GM11168 (cell line): ENCODE data around the gene PIGT.

Source experiments
- in situ Hi-C: fragments of 300-500 bp; cut with MboI; formaldehyde crosslinking; loops from one replicate; pipeline ENCODE4 v1.12.0; 2022; ENCODE audit warnings: low sequenced_read_pairs; ENCODE audit not compliant: unreplicated experiment

PIGT gene

DNA sequence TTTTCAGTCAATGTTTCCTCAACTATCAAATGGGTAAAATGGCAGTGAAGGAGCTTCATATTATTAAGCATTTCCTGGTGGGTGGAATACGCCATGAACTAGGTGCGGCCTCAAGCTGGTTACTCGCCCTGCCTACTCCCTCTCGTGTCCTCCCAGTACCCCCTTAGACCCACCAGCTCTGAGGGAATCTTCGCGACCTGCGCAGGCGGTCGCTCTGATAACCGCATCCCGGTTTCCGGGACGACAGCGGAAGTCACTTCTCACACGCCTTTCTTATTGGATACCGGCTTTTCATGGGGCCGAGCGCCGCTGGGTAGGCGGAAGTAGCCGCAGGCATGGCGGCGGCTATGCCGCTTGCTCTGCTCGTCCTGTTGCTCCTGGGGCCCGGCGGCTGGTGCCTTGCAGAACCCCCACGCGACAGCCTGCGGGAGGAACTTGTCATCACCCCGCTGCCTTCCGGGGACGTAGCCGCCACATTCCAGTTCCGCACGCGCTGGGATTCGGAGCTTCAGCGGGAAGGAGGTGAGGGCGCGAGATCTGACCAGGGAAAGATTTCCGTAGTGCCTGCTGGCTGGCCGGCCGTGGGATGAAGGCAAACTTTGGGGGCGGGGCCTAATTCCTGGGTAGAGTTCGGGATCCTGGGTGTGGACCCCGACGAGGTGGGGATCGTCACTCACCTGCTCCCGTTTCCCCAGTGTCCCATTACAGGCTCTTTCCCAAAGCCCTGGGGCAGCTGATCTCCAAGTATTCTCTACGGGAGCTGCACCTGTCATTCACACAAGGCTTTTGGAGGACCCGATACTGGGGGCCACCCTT is at the start of gene PIGT:
Gene PIGT, plus strand, starts transcription at position 320 of the 816 bp plus-strand sequence. Its CDS starts 16 bp downstream, at position 336.
- in situ Hi-C loops: no loop called here

DNA sequence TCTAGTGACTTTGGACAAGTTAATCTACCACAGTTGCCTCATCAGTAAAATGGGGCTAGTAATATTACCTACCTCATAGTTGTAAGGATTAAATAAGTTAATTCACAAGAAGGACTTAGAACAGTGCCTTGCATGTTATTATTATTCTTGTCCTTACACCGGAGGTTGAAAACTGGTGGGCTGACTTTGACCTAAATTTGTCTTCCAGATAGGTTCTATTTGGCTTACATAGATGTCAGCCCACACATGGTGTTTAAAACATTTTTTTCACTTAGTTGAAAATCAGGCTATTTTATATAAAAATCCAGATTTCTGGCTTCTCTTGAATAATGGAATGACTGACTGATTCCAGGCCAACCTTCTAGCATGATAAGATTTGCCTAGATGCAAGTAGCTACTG is 49.7 kb upstream of the PIGT start:
- in situ Hi-C loops: loop anchor here (25.0 kb wide), 1 partner anchor 396 kb away; no protein-coding TSS in a partner anchor

DNA sequence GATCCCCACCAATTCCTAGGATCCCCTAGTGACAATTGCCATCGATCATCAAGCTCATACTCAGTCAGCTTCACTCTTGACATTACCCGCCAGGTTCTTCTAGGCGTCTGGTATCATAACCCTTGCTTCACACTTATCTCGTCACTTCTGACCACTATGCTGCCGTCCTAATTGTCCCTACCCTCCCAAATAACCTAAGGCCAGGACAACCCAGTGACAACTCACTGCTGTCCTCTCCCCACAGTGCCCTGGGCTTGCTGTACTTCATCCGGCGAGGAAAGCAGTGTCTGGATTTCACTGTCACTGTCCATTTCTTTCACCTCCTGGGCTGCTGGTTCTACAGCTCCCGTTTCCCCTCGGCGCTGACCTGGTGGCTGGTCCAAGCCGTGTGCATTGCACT is 49.3 kb upstream of the PIGT start:
- in situ Hi-C loops: loop anchor here (25.0 kb wide), 1 partner anchor 396 kb away; no protein-coding TSS in a partner anchor

DNA sequence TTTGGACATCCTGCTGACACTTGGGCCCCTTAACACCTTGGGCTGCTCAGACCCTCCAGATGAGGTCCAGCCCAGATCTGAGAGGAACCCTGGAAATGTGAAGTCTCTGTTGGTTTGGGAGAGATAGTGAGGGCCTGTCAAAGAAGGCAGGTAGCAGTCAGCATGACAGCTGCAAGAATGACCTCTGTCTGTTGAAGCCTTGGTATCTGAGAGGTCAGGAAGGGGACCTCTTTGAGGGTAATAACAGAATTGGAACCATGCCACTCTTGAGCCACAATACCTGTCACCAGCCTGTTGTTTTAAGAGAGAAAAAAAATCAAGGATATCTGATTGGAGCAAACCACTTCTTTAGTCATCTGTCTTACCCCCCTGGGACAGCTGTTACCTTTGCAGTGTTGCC is 48.8 kb upstream of the PIGT start:
- in situ Hi-C loops: loop anchor here (25.0 kb wide), 1 partner anchor 395 kb away; no protein-coding TSS in a partner anchor

DNA sequence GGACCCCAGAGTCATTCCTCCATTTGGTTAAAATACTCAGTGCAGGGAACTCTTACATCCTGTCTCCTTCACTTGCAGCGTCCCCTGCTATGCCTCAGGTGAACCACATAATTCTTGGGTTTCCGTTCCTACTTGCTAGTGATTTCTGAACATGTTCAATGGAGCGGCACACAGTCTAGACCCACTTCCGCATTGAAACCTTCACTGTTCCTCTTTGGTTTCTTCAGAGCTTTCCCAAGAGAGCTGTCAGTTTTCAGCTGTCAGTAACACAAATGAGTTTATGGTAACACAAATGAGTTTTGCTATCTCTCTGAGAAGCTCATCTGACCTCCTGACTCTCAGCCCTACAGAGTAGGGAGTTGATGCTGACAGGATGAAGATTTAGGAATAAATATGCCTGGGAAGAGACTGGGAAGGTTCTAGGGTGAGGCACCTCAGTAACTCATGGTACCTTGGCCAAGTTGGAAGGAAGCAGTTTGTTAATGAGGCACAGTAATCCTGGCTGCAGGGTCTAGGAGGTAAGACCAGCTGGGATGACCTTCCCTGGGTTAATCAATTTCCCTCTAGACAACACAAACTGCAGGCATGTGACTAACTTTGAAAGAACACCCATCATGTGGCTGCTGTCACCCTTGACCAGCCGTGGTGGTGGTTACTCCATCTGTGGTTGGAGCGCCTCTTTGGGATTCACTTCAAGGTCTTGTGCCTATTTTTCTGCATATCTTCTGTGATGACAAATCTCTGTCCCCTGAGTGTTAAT is 47.5 kb upstream of the PIGT start:
- in situ Hi-C loops: loop anchor here (25.0 kb wide), 1 partner anchor 394 kb away; no protein-coding TSS in a partner anchor

DNA sequence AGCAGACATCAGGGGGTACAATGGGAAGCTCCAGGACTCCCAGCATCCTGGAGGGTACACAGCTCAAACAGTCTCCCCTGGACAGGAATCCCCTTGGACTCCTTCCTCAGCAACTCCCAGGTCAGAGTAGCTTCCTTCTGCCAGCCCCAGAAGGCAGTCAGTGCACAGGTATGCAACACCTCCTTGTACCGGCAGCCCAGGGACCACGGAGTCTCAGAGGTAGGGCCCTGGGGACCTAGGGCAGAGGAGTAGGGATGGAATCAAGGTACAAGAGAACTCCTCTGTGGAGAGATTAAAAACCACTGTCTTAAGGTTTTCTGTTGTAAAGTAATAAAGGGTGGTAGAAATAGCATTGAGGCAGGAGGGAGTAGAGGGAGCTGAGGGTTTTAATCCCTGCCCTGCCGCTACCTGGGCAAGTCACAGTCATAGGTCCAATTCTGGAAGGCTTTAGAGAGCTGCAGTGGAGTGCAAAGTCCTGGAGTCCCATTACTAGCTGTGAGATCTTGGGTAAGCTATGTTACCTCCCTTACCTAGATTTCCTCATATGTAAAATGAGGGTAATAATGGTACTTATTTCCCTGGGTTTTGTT is 45.3 kb upstream of the PIGT start:
- in situ Hi-C loops: loop anchor here (5.0 to 25.0 kb wide), 2 partner anchors 62 to 392 kb away; no protein-coding TSS in a partner anchor

DNA sequence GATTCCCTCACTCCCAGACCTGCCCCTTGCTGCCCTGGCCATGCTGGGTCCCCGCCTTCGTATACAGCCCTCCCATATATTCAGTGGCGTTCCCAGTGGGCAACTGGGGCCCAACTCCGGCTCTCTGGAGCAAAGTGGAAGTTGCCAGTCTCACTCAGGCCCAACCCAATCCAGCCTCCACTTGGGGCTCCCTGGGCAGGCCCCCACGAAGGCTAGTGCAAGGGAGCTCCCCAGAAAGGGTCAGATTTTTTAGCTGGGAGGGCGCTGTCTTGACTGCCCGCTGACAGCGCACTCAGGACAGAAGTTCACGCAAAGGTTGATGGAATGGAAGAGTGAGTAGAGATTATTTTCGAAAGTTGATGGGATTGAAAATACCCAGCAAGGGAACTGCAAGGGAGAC is 43.7 kb upstream of the PIGT start:
- in situ Hi-C loops: loop anchor here (5.0 to 25.0 kb wide), 2 partner anchors 60 to 390 kb away; no protein-coding TSS in a partner anchor

DNA sequence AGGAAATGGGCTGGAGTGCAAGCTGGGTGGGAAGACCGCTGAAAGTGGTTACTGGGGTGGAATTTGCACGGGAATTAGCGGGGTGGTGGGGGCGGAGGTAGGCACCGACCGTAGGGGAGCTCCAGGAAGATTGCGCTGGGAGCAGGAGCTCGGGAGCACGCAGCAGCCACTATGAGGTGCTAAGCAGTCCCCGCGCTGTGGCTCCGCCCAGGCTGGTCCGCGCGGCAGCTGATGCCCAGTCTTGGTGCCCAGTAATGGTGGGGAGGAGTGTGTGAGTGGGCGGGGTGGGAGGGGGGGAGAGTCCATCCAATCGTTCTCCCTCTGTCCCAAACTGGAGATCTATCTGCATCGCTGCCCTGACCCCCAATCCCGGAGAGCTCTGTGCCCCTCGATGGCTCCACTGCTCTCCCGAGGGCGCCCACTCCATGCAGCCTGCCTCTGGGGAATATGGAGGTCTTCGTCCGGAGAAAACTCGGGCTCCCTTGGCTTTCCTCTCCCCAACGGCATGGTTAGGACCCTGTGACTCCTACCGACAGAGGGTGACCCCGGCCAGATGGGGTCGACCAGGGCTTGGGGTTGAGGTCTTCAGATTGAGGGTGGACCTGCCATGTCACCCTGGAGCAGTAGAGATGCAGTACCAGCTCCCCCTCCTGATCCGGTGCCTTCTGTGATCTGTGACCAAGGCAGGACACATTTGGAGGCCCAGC is 43.1 kb upstream of the PIGT start:
- in situ Hi-C loops: loop anchor here (5.0 to 25.0 kb wide), 2 partner anchors 60 to 390 kb away; no protein-coding TSS in a partner anchor

DNA sequence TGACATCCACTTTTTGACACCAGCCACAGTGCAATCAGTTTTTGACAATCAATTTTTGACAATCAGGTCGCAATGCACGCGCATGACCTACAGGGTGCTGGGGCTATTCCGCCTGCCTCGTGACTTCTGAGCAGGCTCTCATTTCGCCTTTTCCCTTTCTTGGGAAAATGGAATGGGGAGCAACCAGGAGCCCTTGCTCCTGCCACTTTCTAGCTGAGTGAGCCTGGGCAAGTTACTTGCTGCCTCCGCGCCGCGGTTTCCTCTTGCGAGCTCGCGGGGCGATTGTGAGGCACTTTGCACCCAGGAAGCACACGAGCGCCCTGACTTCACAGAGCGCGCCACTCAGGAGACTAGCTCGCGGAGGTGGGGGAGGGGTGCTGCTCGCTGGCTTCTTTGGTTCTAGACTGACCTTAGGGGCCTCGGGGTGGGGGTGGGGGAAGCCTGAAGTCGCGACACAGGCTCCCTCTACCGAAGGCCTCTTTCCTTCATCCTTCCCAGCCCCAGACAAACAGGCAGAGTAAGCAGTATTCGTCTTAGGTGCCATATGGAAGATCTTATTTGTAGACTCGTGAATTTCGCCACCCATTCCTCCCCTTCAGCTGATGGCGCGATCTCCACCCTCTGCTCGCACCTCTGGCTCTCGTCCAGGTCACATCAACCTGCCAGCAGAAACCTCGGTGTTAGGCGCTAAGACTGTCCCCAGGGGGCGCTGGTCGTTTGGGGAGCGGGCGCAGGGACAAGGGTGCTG is 42.4 kb upstream of the PIGT start:
- in situ Hi-C loops: loop anchor here (5.0 to 25.0 kb wide), 2 partner anchors 59 to 389 kb away; no protein-coding TSS in a partner anchor

DNA sequence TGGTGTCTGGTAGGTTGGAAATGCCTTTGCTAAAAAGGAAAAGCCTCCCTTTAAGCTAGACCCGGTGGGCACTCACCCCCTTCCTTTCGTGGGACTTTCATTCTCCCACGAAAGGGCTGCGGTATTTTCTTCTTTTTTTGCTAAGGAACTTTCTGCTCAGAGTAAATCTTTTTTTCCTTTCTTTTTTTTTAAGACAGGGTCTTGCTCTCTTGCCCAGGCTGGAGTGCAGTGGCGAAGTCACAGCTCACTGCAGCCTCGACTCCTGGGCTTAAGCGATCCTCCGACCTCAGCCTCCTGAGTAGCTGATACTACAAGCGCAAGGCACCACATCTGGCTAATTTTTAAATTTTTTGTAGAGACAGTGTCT is 41.9 kb upstream of the PIGT start:
- in situ Hi-C loops: loop anchor here (5.0 to 25.0 kb wide), 2 partner anchors 58 to 388 kb away; no protein-coding TSS in a partner anchor

DNA sequence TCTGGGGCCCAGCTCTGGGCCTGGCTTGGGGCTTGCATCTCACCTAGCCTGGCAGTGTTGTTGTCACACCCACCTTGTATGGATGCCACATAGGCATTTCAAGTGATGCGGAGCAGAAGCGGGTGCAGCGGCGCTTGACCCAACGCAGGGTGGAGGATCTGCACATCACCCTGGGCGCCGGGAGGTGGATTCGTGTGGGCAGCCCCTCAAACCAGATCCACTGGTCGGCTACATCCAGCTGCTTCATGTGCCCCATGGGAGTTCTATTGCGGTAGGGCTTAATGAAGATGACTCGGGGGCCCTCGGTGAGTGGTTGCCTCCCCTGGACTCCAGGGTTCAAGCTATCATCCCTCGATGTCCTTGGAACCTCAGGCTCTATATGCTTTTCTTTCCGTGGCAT is 41.0 kb upstream of the PIGT start:
- in situ Hi-C loops: loop anchor here (5.0 to 25.0 kb wide), 2 partner anchors 57 to 387 kb away; no protein-coding TSS in a partner anchor

DNA sequence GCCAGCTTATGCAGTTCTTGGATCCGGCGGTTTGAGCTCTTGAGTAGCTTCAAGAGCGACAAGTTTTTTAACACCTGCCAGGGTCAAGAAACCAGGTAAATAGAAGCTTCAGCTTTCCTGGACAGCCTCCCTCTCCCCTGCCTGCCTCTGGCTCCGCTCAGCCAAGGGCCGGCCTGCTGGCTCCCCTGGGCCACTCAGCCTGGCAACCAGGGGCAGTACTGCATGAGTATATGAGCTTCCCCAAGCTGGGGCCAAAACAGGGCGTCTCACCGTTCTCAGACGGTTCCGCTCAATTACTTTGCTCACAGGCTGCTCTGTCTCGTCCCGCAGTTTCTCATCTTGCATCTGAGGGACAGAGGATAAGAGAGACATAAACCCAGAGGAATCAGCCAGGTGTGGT is 38.7 kb upstream of the PIGT start:
- in situ Hi-C loops: no loop called here

DNA sequence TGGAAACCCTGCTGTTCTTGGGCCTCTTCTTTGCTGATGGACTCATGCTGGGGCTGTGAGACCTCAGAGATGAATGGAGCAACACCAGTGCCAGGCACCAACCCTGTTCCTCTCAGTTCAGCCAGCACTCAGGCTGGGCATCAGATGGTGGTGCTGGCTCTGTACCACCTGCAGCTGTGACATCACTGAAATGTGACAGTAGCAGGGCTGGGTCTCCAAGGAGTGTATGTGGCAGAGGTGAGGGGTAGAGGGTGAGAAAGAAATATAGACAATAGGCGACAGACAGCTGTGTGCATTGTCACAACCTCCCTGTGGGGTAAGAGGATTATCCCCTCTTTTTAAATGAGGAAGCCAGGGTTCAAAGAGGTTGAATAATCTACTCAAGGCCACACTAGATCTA is 37.8 kb upstream of the PIGT start, which contains the start of gene TP53TG5:
Gene TP53TG5, minus strand, starts transcription at position 135 of the 400 bp plus-strand sequence. Its CDS starts 89 bp downstream, at position 46.
- in situ Hi-C loops: no loop called here

DNA sequence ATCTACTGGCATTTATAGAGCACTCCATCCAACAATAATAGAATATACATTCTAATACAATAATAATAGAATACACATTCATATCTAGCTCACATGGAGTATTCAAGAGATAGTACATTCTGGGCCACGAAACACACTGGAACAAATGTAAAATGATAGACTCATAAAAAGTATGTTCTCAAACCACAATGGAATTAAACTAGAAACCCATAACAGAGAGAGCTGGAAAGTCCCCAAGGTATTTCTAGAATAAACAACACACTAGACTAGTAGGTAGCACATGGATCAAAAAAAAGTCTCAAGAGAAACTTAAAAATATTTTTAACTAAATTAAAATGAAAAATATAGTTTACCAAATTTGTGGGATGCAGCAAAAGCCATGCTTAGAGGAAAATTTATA is 28.7 kb upstream of the PIGT start:
- in situ Hi-C loops: no loop called here

DNA sequence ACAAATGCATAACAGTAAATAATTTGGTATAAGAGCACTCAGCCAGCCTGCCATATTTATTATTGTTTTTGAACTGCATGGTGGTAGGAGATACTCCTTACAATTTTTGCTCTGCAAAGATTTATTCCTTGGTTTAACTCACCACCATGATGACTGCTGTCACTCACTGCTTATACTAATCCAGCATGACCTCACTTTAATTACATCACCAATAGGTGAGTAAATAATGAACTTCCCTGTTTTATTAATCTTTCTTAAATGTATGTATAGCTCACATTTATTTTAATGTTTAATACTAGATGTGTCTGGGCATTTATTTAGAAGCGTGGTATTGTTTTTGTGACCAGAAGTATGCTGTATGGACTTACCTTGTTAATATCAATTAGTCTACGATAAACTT is 25.0 kb upstream of the PIGT start:
- in situ Hi-C loops: no loop called here

DNA sequence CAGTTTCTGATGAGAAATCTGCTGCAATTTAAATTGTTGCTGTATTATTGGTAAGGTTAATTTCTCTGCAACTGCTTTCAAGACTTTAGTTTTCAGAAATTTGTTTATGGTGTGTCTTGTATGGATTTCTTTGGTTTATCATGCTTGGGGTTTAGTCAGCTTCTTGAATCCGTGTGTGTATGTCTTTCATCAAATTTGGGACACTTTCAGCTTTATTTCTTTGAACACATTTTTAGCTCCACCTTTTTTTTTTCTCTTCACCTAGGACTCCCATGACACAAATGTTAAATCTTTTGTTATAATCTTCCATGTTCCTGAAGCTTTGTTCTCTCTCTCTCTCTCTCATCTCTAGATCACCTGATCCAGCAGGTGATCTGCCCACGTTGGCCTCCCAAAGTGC is 24.4 kb upstream of the PIGT start:
- in situ Hi-C loops: no loop called here

DNA sequence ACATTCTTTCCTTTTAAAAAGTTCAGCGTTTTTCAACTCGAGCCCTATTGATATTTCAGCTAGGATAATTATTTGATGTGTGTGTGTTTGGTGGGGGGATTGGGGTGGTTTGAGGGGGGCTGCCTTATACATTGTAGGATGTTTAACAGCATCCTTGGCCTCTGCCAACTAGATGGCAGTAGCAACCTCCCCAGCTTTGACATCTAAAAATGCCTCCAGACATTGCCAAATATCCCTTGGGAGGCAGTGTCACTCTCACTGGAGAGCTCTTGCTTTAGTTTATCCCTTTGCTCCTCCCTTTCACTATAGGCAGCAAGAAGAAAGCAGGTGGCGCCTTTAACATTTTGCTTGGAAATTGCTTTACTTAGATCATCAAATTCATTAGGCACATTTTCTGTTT is 23.2 kb upstream of the PIGT start:
- in situ Hi-C loops: no loop called here

DNA sequence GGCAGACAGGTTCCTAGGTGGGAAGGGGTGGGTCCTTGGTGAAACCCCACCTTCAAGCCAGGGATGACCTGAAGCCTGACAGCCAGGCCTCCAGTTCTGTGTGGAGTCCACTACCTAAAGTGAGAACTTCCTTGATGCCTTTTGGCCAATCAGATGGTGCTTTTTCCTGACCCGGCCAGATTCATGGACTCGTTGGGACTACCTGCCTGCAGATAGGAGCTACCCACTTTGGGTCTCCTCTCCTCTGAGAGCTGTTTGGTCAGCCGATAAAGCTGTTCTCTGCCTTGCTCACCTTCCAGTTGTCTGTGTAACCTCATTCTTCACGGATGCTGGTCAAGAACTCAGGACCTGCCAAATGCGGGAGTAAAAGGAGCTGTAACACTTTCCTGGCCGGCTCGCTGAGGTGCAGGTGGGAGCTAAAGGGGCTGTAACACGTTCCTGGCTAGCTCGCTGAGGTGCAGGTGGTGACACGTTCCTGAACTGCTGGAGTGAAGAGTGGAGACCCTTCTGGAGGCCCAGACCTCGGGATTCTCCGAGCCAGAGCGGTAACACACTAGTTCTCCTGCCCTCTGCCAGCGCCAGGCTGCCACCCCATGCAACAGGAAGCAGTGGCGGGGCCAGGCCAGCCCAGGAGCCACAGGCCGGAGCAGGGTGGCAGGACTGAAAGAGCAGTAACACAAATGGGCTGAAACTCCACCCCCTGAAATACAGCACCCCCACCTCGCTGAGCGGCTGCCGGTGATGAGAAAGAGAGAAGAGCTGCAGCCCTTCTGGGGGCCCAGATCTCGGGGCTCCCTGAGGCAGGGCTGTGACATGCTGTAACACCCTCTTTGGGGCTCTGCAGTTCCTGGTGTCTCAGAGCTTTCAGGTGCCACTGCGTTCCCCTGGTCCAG is 21.5 kb upstream of the PIGT start:
- in situ Hi-C loops: no loop called here
